IMR-90 (cell line): Measurements from ENCODE around the gene POLRMT. TPM values are rescaled to one million over a fixed set of nuclear protein-coding genes. Genes with fewer than 3 reads are reported as not detected.

Source experiments
- ATAC-seq: fragments of 200-7000 bp; cut with Tn5 transposase; 2 replicates; pipeline ENCODE4 v1.9.1; 2020; ENCODE audit warnings: low read depth, mild to moderate bottlenecking, moderate library complexity
- BruUV-seq: library from RNA; stranded (reverse); fragments of 400-500 nt; replicated peaks from 2 replicates; lab custom pipeline; 2021; lab: Mats Ljungman, UMichigan
- CTCF ChIA-PET: fragments of 300-600 bp; formaldehyde crosslinking; extraction: SDS; loops from one replicate; lab custom pipeline; 2021; ENCODE audit warnings: antibody characterized with exemption; lab: Yijun Ruan, JAX
- POLR2A ChIA-PET: fragments of 300-600 bp; sonication (Branson Sonifier 250); formaldehyde crosslinking; loops from one replicate; lab custom pipeline; 2022; ENCODE audit warnings: antibody characterized with exemption; ENCODE audit not compliant: unreplicated experiment; lab: Charles Lee
- DNase-seq: peaks from one replicate; pipeline ENCODE4 v3.0.0; 2013
- H2AFZ ChIP-seq: replicated peaks from 2 replicates; pipeline ENCODE3; 2013; ENCODE audit warnings: low read length, mild to moderate bottlenecking; ENCODE audit not compliant: poor library complexity
- H2AK5ac ChIP-seq: 2 replicates; pipeline ENCODE4 v1.6.1; 2013; ENCODE audit warnings: low read depth, low read length, inconsistent platforms
- H2AK9ac ChIP-seq: replicated peaks from 2 replicates; pipeline ENCODE3; 2013; ENCODE audit warnings: mild to moderate bottlenecking, low read depth, low read length, moderate library complexity; ENCODE audit not compliant: poor library complexity
- H2BK120ac ChIP-seq: 2 replicates; pipeline ENCODE4 v1.6.1; 2013; ENCODE audit warnings: low read depth, low read length, inconsistent platforms
- H2BK15ac ChIP-seq: 3 replicates; pipeline ENCODE4 v1.6.1; 2013; ENCODE audit warnings: low read depth, low read length, inconsistent platforms
- H2BK20ac ChIP-seq: 2 replicates; pipeline ENCODE4 v1.6.1; 2013; ENCODE audit warnings: low read depth, mild to moderate bottlenecking, inconsistent platforms, low read length, moderate library complexity
- H2BK5ac ChIP-seq: 2 replicates; pipeline ENCODE4 v1.6.1; 2013; ENCODE audit warnings: mild to moderate bottlenecking, low read depth, low read length, inconsistent platforms; ENCODE audit not compliant: poor library complexity, severe bottlenecking
- H3K14ac ChIP-seq: replicated peaks from 2 replicates; pipeline ENCODE4 v1.6.1; 2013; ENCODE audit warnings: low read depth, low read length, inconsistent platforms
- H3K18ac ChIP-seq: 2 replicates; pipeline ENCODE4 v1.6.1; 2013; ENCODE audit warnings: low read depth, low read length, control low read depth
- H3K23ac ChIP-seq: 2 replicates; pipeline ENCODE4 v1.6.1; 2013; ENCODE audit warnings: low read depth, low read length, inconsistent platforms
- H3K27ac ChIP-seq: 2 replicates; pipeline ENCODE4 v1.5.1; 2013; ENCODE audit warnings: mild to moderate bottlenecking, control low read depth, low read length; ENCODE audit not compliant: insufficient read depth
- H3K27me3 ChIP-seq: 2 replicates; pipeline ENCODE4 v1.6.1; 2013; ENCODE audit warnings: low read length; ENCODE audit not compliant: control insufficient read depth, insufficient read depth
- H3K36me3 ChIP-seq: 2 replicates; pipeline ENCODE4 v1.6.1; 2013; ENCODE audit warnings: low read length, mixed read lengths; ENCODE audit not compliant: control insufficient read depth, insufficient read depth
- H3K4ac ChIP-seq: 2 replicates; pipeline ENCODE4 v1.6.1; 2013; ENCODE audit warnings: low read depth, low read length, inconsistent platforms
- H3K4me1 ChIP-seq: 2 replicates; pipeline ENCODE4 v1.6.1; 2013; ENCODE audit warnings: low read length, mixed read lengths; ENCODE audit not compliant: control insufficient read depth, insufficient read depth
- H3K4me2 ChIP-seq: 2 replicates; pipeline ENCODE4 v1.6.1; 2013; ENCODE audit warnings: low read depth, mild to moderate bottlenecking, control low read depth, low read length, moderate library complexity
- H3K4me3 ChIP-seq: 2 replicates; pipeline ENCODE4 v1.5.1; 2013; ENCODE audit warnings: low read depth, mild to moderate bottlenecking, control low read depth, low read length, moderate library complexity; ENCODE audit not compliant: insufficient read depth
- H3K56ac ChIP-seq: 2 replicates; pipeline ENCODE4 v1.6.1; 2013; ENCODE audit warnings: low read length, inconsistent platforms; ENCODE audit not compliant: insufficient read depth; ENCODE audit errors: extremely low read depth
- H3K79me1 ChIP-seq, 2 experiments: 2 replicates each; pipeline ENCODE4 v1.6.1; 2013; ENCODE audit warnings: low read length in 2 of 2, inconsistent platforms in 1 of 2, low read depth in 1 of 2
- H3K9ac ChIP-seq: 2 replicates; pipeline ENCODE4 v1.6.1; 2013; ENCODE audit warnings: low read depth, low read length, control low read depth
- H3K9me1 ChIP-seq: 2 replicates; pipeline ENCODE4 v1.6.1; 2013; ENCODE audit warnings: low read length, inconsistent platforms; ENCODE audit not compliant: insufficient read depth
- H3K9me3 ChIP-seq: 2 replicates; pipeline ENCODE4 v1.6.1; 2013; ENCODE audit warnings: low read length; ENCODE audit not compliant: control insufficient read depth, insufficient read depth
- H4K20me1 ChIP-seq: 2 replicates; pipeline ENCODE4 v1.6.1; 2013; ENCODE audit warnings: low read length, inconsistent platforms; ENCODE audit not compliant: insufficient read depth
- H4K5ac ChIP-seq: 2 replicates; pipeline ENCODE4 v1.6.1; 2013; ENCODE audit warnings: mild to moderate bottlenecking, low read depth, low read length, control low read depth
- H4K8ac ChIP-seq, 2 experiments: 2 replicates each; pipeline ENCODE4 v1.6.1; 2013; ENCODE audit warnings: low read depth in 2 of 2, low read length in 2 of 2, control low read depth in 1 of 2, inconsistent platforms in 1 of 2
- H4K91ac ChIP-seq: 2 replicates; pipeline ENCODE4 v1.6.1; 2013; ENCODE audit warnings: low read depth, low read length, inconsistent platforms; ENCODE audit not compliant: insufficient read depth
- MAZ ChIP-seq: IDR thresholded peaks from 2 replicates; pipeline ENCODE4 v1.6.1; 2012; ENCODE audit warnings: low read depth, mild to moderate bottlenecking, low read length, improper control_type of control experiment, moderate library complexity, borderline replicate concordance
- NFE2L2 ChIP-seq: fragments of 150-350 bp; IDR thresholded peaks from 2 replicates; pipeline ENCODE4 v1.6.1; 2016; ENCODE audit warnings: low read depth, mild to moderate bottlenecking, low read length
- POLR2A ChIP-seq: IDR thresholded peaks from 2 replicates; pipeline ENCODE4 v1.6.1; 2012; ENCODE audit warnings: mild to moderate bottlenecking, low read depth, low read length
- WGBS, 2 experiments: methylation state at CpG; one replicate each; pipeline versions ENCODE4 v1.1.5 to v1.1.7; 2013; ENCODE audit warnings: missing lambda C conversion rate in 2 of 2; ENCODE audit not compliant: insufficient read length in 1 of 2; ENCODE audit errors: extremely low coverage in 2 of 2; 5-methylcytosine and 5-hydroxymethylcytosine counted together
- dilution Hi-C: fragments of 300-500 bp; cut with HindIII; formaldehyde crosslinking; loops from one replicate; pipeline ENCODE4 v1.14.3; 2018; ENCODE audit warnings: low sequenced_read_pairs; ENCODE audit not compliant: unreplicated experiment
- in situ Hi-C: fragments of 300-500 bp; cut with MboI; formaldehyde crosslinking; loops from 3 replicates; pipeline ENCODE4 v1.14.3; 2019; ENCODE audit warnings: low sequenced_read_pairs, inconsistent platforms, mixed read lengths
- intact Hi-C: fragments of 100-400 bp; cut with micrococcal nuclease; formaldehyde crosslinking; loops from 2 replicates; pipeline ENCODE4 v1.10.0; 2022
- polyA plus RNA-seq, 3 experiments: library from polyadenylated mRNA; depleted of rRNA; stranded (reverse); fragments of >200 nt; gene quantifications; 2 replicates each; pipeline ENCODE4 v1.2.3, GENCODE V29; 2012; ENCODE audit warnings: low replicate concordance in 1 of 3
- total RNA-seq: library from RNA; depleted of rRNA; stranded (reverse); fragments of >200 nt; gene quantifications from 2 replicates; pipeline ENCODE4 v1.2.3, GENCODE V29; 2012

Gene POLRMT
- total and polyA plus RNA-seq, 2 of the 4 experiments (the other 2 are of a cell fraction): 9.9 to 29.6 TPM

GRCh38 chr19:676339-677105, 43.2 kb upstream of the POLRMT start, which contains the start of gene FSTL3:
FSTL3 (plus strand) TSS chr19:676392; CDS start chr19:676424, 32 bp downstream.
- Histone ChIP-seq H3K27ac (peak within 1 kb of the TSS; percentile 78), H2AK9ac (peak within 1 kb of the TSS; percentile 99), H4K8ac (peak within 1 kb of the TSS; percentile 84 to 98), H3K4me3 (peak within 1 kb of the TSS; percentile 81), H3K9me1 (peaks cover 12% of the 10 kb centered on the region), H2AFZ (peak within 1 kb of the TSS; percentile 92), H3K56ac (peak within 1 kb of the TSS; percentile 94), H3K9ac (peak within 1 kb of the TSS; percentile 90), H4K5ac (peak within 1 kb of the TSS; percentile 84), H4K20me1 (peaks cover 15% of the 10 kb centered on the region), H3K79me1 (peaks cover 13 to 42% of the 10 kb centered on the region in 2 experiments; a peak in 3 of 4 replicates), H3K4ac (peak within 1 kb of the TSS; percentile 90), H4K91ac (peak within 1 kb of the TSS; percentile 97), H2BK15ac (peak within 1 kb of the TSS; percentile 81; the same call in 2 of the 3 replicates), H2BK5ac (peak within 1 kb of the TSS; percentile 89), H2BK120ac (peak within 1 kb of the TSS; percentile 88), H2BK20ac (peak within 1 kb of the TSS; percentile 80), H3K9me3 (no peaks in the 10 kb centered on the region), H3K27me3 (no peaks in the 10 kb centered on the region), H2AK5ac (peak within 1 kb of the TSS; percentile 99), H3K18ac (peak within 1 kb of the TSS; percentile 58), H3K14ac (peak within 1 kb of the TSS; percentile 97), H3K23ac (peak within 1 kb of the TSS; percentile 97), H3K4me1 (peaks cover 22% of the 10 kb centered on the region), H3K36me3 (no peaks in the 10 kb centered on the region; the same call in 1 of the 2 replicates), H3K4me2 (peak within 1 kb of the TSS; percentile 88)
- DNase-seq (no peak), ATAC-seq (no peak)
- ChIA-PET CTCF (no interaction called here), POLR2A (interaction anchor here (0.7 kb wide), 2 partner anchors 76 to 280 kb away, joined by 3 read pairs; no protein-coding TSS in a partner anchor)
- WGBS, 2 experiments: 4% methylated on average over 30 of the region's 63 CpGs; no CpG with 5 or more reads in 1 of the 2 experiments
- no TSS peak for BruUV-seq
- intact Hi-C loops: no loop called here
- in situ Hi-C loops: no loop called here
- dilution Hi-C loops: no loop called here
- TF ChIP-seq POLR2A: peak; percentile 91
- TF ChIP-seq MAZ: peak; percentile 19; the same call in 1 of the 2 replicates
- no peak for TF ChIP-seq NFE2L2
